NCI-H226 (cell line): Measurements from ENCODE around the gene DRG2.
A peak's percentile ranks its signal among the peaks of the same experiment; 100 is the strongest.

Experiments used
- DNase-seq: peaks from one replicate; pipeline ENCODE4 v3.0.0-alpha.2; 2015

DRG2 gene

GRCh38 chr17:18087610-18088491 is at the start of gene DRG2:
Gene DRG2, plus strand, starts transcription at chr17:18087948. Its CDS starts 76 bp downstream, at chr17:18088024.
- DNase-seq: peak; percentile 87

- DNase-seq: no peak
These were observed 49.4 kb upstream of the DRG2 start for GRCh38 chr17:18038149-18038850.

GRCh38 chr17:18038861-18039534 is 48.8 kb upstream of the DRG2 start, which contains the start of the genes ATPAF2 and GID4:
Gene ATPAF2, minus strand, starts transcription at chr17:18039168. Its CDS starts 155 bp downstream, at chr17:18039013.
Gene GID4, plus strand, starts transcription at chr17:18039408. Its CDS starts 57 bp downstream, at chr17:18039465.
- DNase-seq: peak; percentile 98

- no peak for DNase-seq
These were observed 48.0 kb upstream of the DRG2 start for GRCh38 chr17:18039535-18040260.

- DNase-seq: no peak
These were observed 47.4 kb upstream of the DRG2 start for GRCh38 chr17:18040261-18040858.

GRCh38 chr17:18041776-18042175 is 46.0 kb upstream of the DRG2 start:
- DNase-seq: no peak

GRCh38 chr17:18042983-18043382 is 44.8 kb upstream of the DRG2 start:
- no peak for DNase-seq

- DNase-seq: no peak
These were observed 44.3 kb upstream of the DRG2 start for GRCh38 chr17:18043491-18043890.

GRCh38 chr17:18044609-18045008 is 43.1 kb upstream of the DRG2 start:
- DNase-seq: no peak

GRCh38 chr17:18045691-18046350 is 41.9 kb upstream of the DRG2 start:
- DNase-seq: no peak

GRCh38 chr17:18055597-18055996 is 32.2 kb upstream of the DRG2 start:
- no peak for DNase-seq

- DNase-seq: no peak
These were observed 31.5 kb upstream of the DRG2 start for GRCh38 chr17:18056214-18056613.

GRCh38 chr17:18059283-18059682 is 28.5 kb upstream of the DRG2 start:
- no peak for DNase-seq

- no peak for DNase-seq
These were observed 23.7 kb upstream of the DRG2 start for GRCh38 chr17:18064053-18064452.

GRCh38 chr17:18065546-18065945 is 22.2 kb upstream of the DRG2 start:
- DNase-seq: no peak

GRCh38 chr17:18066866-18067265 is 20.9 kb upstream of the DRG2 start:
- DNase-seq: no peak

GRCh38 chr17:18069101-18069500 is 18.6 kb upstream of the DRG2 start:
- no peak for DNase-seq

- peak; percentile 10 for DNase-seq
These were observed 16.8 kb upstream of the DRG2 start for GRCh38 chr17:18070861-18071340.

GRCh38 chr17:18071751-18072150 is 16.0 kb upstream of the DRG2 start:
- DNase-seq: no peak

GRCh38 chr17:18074566-18075272 is 13.0 kb upstream of the DRG2 start:
- DNase-seq: no peak

GRCh38 chr17:18076936-18077335 is 10.8 kb upstream of the DRG2 start:
- no peak for DNase-seq
